ENCODE data around the gene NTN5.

The NTN5 gene

DNA sequence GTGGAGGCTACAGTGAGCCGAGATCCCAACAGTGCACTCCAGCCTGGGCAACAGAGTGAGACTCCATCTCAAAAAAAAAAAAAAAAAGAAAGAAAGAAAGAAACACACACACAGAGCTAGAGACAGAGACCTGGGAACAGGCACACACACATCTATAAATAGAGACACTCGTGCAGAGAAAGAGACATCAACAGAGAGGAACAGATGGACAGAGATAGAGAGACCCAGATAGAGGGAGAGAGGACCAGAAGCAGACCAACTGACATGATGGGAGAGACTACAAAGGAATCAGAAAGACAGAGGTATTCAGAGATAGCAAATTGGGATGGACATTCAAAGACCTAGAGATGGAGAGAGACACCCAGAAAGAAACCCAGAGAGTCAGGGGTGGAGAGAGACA lies 24.7 kb downstream of the NTN5 start:
- no peak for TF ChIP-seq FOXK2 (IDR thresholded peaks at IDR 0.05)
- TF ChIP-seq FOXA1 (IDR thresholded peaks at IDR 0.05), result no peak
- TF ChIP-seq L3MBTL2 (conservative IDR thresholded peaks at IDR 0.05), result no peak
- TF ChIP-seq SP1 (IDR thresholded peaks at IDR 0.05), result no peak
- no peak for TF ChIP-seq CTBP1 (IDR thresholded peaks at IDR 0.05; ENCODE audit: borderline replicate concordance)
- TF ChIP-seq ZNF384 (IDR thresholded peaks at IDR 0.05), result no peak
- no peak for TF ChIP-seq NFRKB (IDR thresholded peaks at IDR 0.05)
- TF ChIP-seq ELF4 (IDR thresholded peaks at IDR 0.05), result no peak
- ChIA-PET POLR2A (no interaction called here), CTCF (no interaction called here)
- no peak for DNase-seq (ENCODE audit: extremely low spot score)

DNA sequence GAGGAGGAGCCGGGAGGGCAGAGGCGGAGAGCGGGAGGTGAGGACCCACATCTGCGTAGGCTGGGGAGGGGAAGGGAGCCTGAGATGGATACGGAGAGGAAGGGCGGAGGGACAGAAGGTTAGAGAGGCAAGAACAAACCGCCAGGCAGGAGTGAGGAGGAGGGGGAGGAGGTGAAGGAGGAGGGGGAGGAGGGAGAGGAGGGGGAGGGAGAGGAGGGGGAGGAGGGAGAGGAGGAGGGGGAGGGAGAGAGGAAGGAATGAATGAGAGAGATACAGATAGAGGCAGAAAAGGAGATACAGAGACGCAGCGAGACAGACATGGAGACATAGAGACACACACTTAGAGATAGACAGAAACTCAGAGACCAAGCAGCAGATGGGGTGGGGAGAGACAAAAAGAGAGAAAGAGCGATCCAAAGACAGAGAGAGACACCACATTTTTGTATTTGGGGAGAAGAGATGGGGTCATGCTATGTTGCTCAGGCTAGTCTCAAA lies 26.0 kb downstream of the NTN5 start:
- no peak for DNase-seq (ENCODE audit: extremely low spot score)
- CTCF ChIA-PET, result no interaction called here
- POLR2A ChIA-PET, result interaction anchor here (0.7 to 2.4 kb wide), 9 partner anchors 10 to 225 kb away, joined by 3 to 7 read pairs (median 6); partner anchors contain the start of genes DBP, IZUMO1, PPP1R15A and RPL18
- no peak for TF ChIP-seq L3MBTL2 (conservative IDR thresholded peaks at IDR 0.05)
- TF ChIP-seq FOXA1 (IDR thresholded peaks at IDR 0.05), result no peak
- no peak for TF ChIP-seq FOXM1 (IDR thresholded peaks at IDR 0.05; ENCODE audit: borderline replicate concordance)
- TF ChIP-seq ELF4 (IDR thresholded peaks at IDR 0.05), result no peak
- TF ChIP-seq, protein P1, sequence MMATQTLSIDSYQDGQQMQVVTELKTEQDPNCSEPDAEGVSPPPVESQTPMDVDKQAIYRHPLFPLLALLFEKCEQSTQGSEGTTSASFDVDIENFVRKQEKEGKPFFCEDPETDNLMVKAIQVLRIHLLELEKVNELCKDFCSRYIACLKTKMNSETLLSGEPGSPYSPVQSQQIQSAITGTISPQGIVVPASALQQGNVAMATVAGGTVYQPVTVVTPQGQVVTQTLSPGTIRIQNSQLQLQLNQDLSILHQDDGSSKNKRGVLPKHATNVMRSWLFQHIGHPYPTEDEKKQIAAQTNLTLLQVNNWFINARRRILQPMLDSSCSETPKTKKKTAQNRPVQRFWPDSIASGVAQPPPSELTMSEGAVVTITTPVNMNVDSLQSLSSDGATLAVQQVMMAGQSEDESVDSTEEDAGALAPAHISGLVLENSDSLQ (IDR thresholded peaks at IDR 0.05), result no peak
- TF ChIP-seq TARDBP (IDR thresholded peaks at IDR 0.05), result no peak
- TF ChIP-seq ZNF384 (IDR thresholded peaks at IDR 0.05), result no peak

DNA sequence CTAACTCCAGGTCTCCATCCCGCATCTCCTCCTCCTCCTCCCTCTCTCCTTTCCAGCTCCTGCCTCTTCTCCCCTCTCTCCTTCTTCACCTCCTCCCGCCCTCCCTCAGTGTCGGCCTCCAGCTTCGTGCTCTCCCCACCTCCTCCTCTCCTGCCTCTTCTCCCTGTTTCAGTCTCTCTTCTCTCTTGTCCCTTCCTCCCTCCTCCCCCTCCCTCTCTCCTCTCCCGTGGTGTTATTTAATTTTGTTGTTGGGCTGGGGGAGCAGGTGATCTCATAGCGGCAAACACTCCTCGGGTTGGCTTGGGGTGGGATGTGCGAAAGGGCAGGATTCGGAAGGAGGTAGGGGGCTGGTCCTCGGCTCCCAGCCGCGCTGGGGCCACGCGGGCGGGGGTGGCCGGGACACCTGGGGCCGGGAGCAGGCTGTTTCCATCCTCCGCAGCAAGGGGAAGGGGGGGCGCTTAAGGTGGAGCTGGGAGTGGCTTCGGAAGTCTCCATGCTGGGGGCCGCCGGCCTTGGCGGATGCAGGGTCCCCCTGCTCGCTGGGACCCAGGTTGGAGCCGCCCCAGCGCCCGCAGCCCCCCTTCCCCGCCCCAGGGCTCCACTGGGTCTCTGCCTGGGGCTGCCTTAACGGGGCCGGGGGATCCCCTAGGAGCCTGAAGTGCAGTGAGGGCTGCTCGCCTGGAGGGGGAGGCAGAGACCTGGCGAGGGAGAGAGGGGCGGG lies 26.7 kb downstream of the NTN5 start, which contains the start of gene CA11:
CA11 (minus strand) TSS at position 187 of the 721 bp plus-strand sequence. CDS start 555 bp downstream, outside the sequence.
- TF ChIP-seq L3MBTL2 (conservative IDR thresholded peaks at IDR 0.05), result peak; percentile 79
- no peak for TF ChIP-seq LEF1 (IDR thresholded peaks at IDR 0.05; ENCODE audit: borderline replicate concordance)
- ChIA-PET POLR2A (interaction anchor here (0.5 to 3.0 kb wide), 24 partner anchors 9 to 226 kb away, joined by 3 to 9 read pairs (median 4); partner anchors contain the start of genes DBP, IZUMO1, PPP1R15A and RPL18), CTCF (interaction anchor here (0.6 to 1.2 kb wide), 8 partner anchors 30 to 197 kb away, joined by 3 to 4 read pairs (median 4); no protein-coding TSS in a partner anchor)
- DNase-seq (ENCODE audit: extremely low spot score), result peak; percentile 86

DNA sequence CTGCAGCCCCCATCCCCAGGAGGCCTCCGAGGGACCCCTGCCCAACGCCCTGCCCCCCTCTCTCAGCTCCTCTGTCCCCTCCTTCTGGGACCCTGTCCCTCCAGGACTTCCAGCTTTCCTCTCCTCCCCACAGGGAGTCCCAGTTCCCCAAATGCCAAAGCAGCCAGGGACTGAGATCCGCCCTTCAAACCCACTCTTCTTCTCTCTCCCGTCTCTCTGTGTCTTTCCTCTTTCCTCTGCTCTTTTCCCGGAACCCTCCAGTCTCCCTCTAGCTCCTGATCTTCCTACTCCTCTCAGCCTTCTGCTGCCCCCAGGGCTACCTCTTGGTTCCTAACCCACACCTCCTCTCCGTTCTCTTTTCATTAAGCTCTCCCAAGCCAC lies 27.2 kb downstream of the NTN5 start:
- DNase-seq (ENCODE audit: extremely low spot score), result no peak
- POLR2A ChIA-PET, result interaction anchor here (0.5 to 3.0 kb wide), 24 partner anchors 9 to 227 kb away, joined by 3 to 9 read pairs (median 4); partner anchors contain the start of genes DBP, IZUMO1, PPP1R15A and RPL18
- TF ChIP-seq ARNT (IDR thresholded peaks at IDR 0.05) (no peak), ELF4 (IDR thresholded peaks at IDR 0.05) (no peak), L3MBTL2 (conservative IDR thresholded peaks at IDR 0.05) (no peak), CTBP1 (IDR thresholded peaks at IDR 0.05; ENCODE audit: borderline replicate concordance) (no peak), NFRKB (IDR thresholded peaks at IDR 0.05) (no peak)
- CTCF ChIA-PET, result interaction anchor here (0.6 to 1.2 kb wide), 9 partner anchors 30 to 197 kb away, joined by 3 to 4 read pairs (median 3); no protein-coding TSS in a partner anchor

DNA sequence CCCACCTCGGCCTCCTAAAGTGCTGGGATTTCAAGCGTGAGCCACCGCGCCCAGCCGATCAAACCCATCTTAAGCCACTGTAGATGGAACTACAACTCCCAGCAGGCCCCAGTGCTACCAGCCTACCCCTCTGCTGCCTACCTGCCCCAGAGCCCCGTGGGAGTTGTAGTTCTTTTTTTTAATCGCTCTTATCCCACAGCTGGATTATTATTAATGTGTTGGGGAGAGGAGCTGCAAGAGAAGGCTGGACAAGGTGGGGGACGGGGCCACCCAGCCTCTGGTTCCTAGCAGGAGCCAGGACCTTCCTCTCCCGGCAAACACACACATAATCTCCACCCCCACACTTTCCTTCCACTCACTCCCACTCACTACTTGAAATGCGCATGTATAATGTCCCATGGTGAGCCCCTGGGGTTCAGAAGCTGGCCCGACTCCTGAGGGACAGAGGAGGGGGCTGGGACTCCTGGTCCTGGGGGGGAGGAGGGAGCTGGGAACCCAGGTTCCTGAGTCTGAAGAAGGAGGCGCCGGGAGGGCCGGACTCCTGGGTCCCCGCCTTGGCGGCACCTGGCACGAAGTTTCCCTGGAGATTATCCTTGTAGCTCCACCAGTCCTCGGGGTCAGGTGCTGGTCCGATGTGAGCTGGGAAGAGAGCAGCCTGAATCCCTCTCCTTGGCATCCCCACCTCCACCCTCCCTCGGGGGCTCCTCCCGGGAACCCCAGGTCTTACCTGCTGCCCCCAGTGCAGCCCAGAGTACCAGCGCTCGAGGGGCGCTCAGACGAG lies 27.8 kb downstream of the NTN5 start:
- ChIA-PET CTCF (interaction anchor here (0.6 to 1.2 kb wide), 10 partner anchors 30 to 231 kb away, joined by 3 to 5 read pairs (median 4); no protein-coding TSS in a partner anchor), POLR2A (interaction anchor here (0.8 to 3.0 kb wide), 18 partner anchors 8 to 227 kb away, joined by 3 to 9 read pairs (median 4); partner anchors contain the start of genes DBP, PPP1R15A, RPL18 and SPHK2)
- TF ChIP-seq L3MBTL2 (conservative IDR thresholded peaks at IDR 0.05) (peak; percentile 84), FOXM1 (IDR thresholded peaks at IDR 0.05; ENCODE audit: borderline replicate concordance) (no peak)
- DNase-seq (ENCODE audit: extremely low spot score), result peak; percentile 62

DNA sequence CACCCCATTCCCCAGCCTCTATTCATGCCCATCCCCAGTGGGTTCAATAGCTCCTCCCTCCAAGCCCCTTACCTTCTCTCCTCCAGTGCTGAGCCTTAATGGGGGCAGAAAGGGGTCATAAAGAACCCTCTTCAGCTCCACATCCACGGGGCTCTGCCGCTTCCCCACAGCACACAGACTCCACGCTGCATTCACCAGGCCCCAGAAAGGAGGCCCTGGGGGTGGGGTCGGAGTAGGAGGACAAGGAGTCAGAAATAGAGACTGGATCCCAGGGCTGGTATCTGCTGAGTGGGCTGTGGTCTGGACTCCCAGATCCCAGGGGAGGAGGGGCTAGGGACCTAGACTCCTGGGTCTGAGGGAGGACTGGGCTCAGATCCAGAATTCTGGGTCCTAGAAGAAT lies 28.5 kb downstream of the NTN5 start:
- DNase-seq (ENCODE audit: extremely low spot score), result no peak
- ChIA-PET POLR2A (interaction anchor here (2.3 to 3.0 kb wide), 3 partner anchors 10 to 228 kb away, joined by 5 to 9 read pairs (median 6); partner anchors contain the start of gene PPP1R15A), CTCF (interaction anchor here (0.6 kb wide), 1 partner anchor 31 kb away, joined by 3 read pairs; no protein-coding TSS in a partner anchor)
- TF ChIP-seq ZNF384 (IDR thresholded peaks at IDR 0.05) (no peak), LEF1 (IDR thresholded peaks at IDR 0.05; ENCODE audit: borderline replicate concordance) (no peak), NFRKB (IDR thresholded peaks at IDR 0.05) (no peak), SUZ12 (IDR thresholded peaks at IDR 0.05) (no peak), L3MBTL2 (conservative IDR thresholded peaks at IDR 0.05) (no peak)
- TF ChIP-seq, protein P1 (IDR thresholded peaks at IDR 0.05), result no peak

DNA sequence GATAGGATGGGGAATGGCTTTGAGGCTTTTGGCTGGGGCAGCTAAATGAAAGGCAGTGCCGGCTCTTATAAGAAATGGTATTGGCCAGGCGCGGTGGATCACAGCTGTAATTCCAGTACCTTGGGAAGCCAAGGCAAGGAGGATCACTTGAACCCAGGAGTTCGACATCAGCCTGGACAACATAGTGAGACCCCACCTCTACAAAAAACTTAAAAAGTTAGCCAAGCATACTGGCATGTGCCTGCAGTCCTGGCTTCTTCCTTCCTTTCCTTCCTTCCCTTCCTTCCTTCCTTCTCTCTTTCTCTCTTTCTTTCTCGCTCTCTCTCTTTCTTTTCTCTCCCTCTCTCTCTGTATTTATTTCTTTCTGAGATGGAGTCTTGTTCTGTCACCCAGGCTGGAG lies 30.0 kb downstream of the NTN5 start:
- DNase-seq (ENCODE audit: extremely low spot score), result no peak
- CTCF ChIA-PET, result interaction anchor here (0.6 kb wide), 1 partner anchor 310 kb away, joined by 3 read pairs; no protein-coding TSS in a partner anchor
- POLR2A ChIA-PET, result no interaction called here
- TF ChIP-seq L3MBTL2 (conservative IDR thresholded peaks at IDR 0.05), result no peak
- TF ChIP-seq TARDBP (IDR thresholded peaks at IDR 0.05), result no peak
- no peak for TF ChIP-seq HDGF (IDR thresholded peaks at IDR 0.05; ENCODE audit: borderline replicate concordance)
- TF ChIP-seq LEF1 (IDR thresholded peaks at IDR 0.05; ENCODE audit: borderline replicate concordance), result no peak
- no peak for TF ChIP-seq NFRKB (IDR thresholded peaks at IDR 0.05)
- no peak for TF ChIP-seq ELF4 (IDR thresholded peaks at IDR 0.05)
- no peak for TF ChIP-seq FOXK2 (IDR thresholded peaks at IDR 0.05)
- TF ChIP-seq BHLHE40 (IDR thresholded peaks at IDR 0.05; ENCODE audit: borderline replicate concordance), result no peak
- no peak for TF ChIP-seq SP1 (IDR thresholded peaks at IDR 0.05)
- TF ChIP-seq CTBP1 (IDR thresholded peaks at IDR 0.05; ENCODE audit: borderline replicate concordance), result no peak
- no peak for TF ChIP-seq FOXA1 (IDR thresholded peaks at IDR 0.05)

Measured in HEK293T (cell line).